ENCODE measurements around the gene PCLO.
"Not testable (repeated sequence)": the region's sequence is repeated elsewhere in the genome, so short reads cannot be mapped to it uniquely, and the experiment has no call there.

DNA sequence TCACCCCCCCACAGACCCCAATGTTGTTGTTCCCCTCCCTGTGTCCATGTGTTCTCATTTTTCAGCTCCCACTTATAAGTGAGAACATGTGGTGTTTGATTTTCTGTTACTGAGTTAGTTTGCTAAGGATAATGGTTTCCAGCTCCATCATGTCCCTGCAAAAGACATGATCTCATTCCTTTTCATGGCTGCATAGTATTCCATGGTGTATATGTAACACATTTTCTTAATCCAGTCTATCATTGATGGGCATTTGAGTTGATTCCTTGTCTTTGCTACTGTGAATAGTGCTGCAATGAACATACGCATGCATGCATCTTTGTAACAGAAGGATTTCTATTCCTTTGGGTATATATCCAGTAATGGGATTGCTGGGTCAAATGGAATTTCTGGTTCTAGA, 82.8 kb downstream of the PCLO start:
- not testable (repeated sequence) for TF ChIP-seq POLR2A (IDR thresholded peaks at IDR 0.05)
- TF ChIP-seq, protein P1, sequence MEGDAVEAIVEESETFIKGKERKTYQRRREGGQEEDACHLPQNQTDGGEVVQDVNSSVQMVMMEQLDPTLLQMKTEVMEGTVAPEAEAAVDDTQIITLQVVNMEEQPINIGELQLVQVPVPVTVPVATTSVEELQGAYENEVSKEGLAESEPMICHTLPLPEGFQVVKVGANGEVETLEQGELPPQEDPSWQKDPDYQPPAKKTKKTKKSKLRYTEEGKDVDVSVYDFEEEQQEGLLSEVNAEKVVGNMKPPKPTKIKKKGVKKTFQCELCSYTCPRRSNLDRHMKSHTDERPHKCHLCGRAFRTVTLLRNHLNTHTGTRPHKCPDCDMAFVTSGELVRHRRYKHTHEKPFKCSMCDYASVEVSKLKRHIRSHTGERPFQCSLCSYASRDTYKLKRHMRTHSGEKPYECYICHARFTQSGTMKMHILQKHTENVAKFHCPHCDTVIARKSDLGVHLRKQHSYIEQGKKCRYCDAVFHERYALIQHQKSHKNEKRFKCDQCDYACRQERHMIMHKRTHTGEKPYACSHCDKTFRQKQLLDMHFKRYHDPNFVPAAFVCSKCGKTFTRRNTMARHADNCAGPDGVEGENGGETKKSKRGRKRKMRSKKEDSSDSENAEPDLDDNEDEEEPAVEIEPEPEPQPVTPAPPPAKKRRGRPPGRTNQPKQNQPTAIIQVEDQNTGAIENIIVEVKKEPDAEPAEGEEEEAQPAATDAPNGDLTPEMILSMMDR (IDR thresholded peaks at IDR 0.05), result not testable (repeated sequence)
